Activated gamma-delta T cell treated with anti-CD3 and anti-CD28 coated beads, Interleukin-2, amount 50 U/mL, for 16 hours (primary cell): Measurements from ENCODE around the gene CLDN2.
"Not testable (repeated sequence)": the region's sequence is repeated elsewhere in the genome, so short reads cannot be mapped to it uniquely, and the experiment has no call there.

Experiments
- DNase-seq: peaks from one replicate; pipeline ENCODE4 v3.0.0-alpha.2; 2020; ENCODE audit warnings: low read depth

CLDN2 gene, protein sequence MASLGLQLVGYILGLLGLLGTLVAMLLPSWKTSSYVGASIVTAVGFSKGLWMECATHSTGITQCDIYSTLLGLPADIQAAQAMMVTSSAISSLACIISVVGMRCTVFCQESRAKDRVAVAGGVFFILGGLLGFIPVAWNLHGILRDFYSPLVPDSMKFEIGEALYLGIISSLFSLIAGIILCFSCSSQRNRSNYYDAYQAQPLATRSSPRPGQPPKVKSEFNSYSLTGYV

DNA sequence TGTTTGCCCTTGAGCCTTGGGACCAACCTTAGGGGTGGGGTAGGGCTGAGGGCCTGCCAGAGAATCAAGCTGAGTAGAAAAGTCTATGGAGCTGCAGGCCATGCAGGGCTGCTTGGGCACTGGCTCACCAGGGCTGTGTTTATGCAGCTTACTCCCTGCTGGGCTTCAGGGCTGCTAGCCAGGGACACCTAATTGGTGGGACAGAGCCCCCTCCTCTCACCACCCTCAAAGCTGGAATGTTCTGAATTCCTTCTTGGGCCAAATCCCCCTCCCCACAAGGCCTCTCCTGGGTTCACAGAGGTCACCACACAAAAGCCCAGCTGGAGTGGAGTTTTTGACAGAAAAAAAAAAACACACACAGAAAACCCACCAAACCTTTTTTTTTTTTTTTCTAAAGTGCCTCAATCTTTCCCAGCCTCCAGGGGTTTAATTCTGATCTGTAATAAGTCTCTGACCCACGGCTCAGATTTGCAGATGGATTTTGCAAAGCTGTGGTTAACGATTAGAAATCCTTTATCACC lies at the start of gene CLDN2:
TSS of gene CLDN2 (plus strand) at position 471 of the 521 bp plus-strand sequence. CDS start 7,827 bp downstream, outside the sequence.
- DNase-seq: no peak

DNA sequence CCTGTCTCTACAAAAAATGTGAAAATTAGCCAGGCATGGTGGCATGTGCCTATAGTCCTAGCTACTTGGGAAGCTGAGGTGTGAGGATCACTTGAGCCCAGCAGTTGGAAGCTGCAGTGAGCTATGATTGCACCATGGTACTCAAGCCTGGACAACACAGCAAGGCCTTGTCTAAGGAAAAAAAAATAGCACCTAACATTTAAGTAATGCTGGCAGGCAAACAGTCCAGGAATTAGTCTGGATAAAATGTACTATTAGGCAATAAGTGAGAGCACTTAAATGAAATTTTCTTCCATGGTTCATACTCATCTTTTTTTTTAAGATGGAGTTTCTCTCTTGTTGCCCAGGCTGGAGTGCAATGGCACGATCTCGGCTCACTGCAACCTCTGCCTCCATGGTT lies 47.4 kb upstream of the CLDN2 start:
- not testable (repeated sequence) for DNase-seq

DNA sequence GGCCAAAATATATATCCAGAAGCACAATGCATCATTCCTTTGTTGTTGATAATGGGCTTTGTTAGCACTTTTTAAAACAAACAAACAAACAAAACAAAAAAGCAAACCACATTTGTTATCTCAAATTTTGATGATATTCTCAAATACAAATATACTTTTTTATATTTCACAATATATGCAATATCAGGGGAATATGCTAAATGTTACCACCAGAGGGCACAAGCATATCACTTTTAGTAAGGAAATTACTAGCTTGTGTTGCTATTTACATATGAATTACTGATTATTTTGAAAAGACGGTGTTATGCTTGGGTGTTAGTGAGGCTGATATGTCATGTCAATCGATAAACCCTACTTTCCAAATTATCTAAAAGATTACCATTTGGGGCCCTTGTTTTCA lies 46.1 kb upstream of the CLDN2 start:
- no peak for DNase-seq

DNA sequence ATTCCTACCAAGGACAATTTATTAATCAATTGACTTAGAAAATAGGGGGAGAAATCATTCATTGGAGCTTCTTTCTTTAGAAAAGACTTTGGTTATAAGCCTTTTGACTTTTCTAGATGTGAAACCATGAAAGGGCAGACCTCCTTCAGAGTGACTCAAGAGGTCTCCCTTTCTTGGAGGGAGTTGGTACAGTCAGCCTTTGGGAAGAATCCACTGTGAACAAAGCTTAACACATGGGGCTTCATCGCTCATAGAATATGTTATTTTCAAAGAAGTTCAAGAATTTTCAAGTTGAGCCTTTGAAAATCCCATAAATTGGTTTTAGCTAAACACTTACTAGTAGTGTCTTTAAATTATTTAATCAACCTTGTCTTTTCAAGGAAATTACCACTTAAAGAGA lies 45.1 kb upstream of the CLDN2 start:
- DNase-seq: no peak

DNA sequence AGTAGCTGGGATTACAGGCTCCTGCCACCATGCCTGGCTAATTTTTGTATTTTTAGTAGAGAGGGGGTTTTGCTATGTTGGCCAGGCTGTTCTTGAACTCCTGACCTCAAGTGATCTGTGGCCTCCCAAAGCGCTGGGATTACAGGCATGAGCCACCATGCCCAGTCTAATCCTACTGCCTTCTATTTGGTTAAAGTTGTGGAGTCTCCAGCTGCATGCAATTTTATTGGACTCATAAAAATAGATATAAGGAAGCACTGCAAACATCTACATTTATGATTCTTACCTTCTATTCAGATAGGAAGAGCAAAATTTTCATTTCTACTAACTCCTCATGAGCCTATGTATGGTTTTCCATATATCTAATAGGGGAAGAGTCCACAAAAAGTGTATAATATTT lies 30.7 kb upstream of the CLDN2 start:
- no peak for DNase-seq

DNA sequence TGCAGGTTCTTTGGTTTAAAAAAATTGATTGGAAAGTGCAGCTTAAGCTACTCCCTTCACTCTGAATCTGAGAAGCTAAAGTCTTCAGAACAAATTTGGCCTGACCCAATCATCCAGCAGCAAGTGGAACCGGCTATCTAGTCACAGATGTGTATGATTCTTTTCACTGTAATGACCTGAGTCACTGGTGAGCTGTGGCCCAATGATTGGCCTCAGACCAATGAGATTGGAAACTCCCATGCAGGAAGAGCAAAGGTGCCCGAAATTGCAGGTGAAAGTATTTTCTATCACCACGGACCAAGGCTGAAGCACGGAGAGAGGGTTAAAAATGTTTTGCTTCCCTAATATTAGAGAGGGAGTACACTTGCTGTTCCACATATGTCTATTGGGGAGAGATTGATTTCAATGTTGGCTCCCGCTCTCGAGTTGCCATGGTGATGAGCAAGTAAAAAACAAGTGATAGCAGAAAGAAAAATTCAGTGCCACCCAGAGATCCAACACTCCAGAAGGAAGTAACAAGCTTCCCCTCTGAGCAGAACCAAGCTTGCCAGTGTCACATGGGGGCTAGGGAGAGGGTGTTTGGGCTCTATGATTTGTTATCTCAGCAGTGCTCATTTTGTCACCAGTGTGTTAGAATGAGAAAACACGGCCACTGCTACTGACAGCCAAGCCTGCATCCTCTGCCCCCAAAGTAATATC lies 28.3 kb upstream of the CLDN2 start:
- no peak for DNase-seq

DNA sequence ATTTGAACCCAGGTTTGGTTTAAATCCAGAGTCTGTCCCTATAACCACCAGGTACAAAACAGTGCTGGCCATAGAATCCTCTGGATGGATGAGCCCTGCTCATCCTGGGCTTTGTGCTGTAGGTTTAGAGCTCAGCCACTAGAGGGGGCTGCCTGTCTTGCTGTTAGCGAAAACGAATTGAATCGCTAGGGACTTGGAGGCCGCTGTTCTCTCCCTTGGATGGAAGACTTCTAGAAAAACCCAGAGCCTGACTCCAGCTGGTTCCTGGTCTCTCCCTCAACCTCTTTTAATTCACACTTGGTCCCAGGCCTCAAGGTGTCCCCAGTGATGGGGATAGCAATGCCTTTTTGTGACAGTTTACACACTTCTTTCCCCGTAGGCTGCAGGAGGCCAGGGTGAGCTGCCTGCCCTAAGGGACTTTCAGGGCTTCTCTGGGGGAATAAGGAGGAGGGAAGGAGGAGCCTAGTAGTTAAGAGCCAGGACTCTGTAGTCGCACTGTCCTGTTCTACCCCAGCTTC lies 25.8 kb upstream of the CLDN2 start:
- no peak for DNase-seq

DNA sequence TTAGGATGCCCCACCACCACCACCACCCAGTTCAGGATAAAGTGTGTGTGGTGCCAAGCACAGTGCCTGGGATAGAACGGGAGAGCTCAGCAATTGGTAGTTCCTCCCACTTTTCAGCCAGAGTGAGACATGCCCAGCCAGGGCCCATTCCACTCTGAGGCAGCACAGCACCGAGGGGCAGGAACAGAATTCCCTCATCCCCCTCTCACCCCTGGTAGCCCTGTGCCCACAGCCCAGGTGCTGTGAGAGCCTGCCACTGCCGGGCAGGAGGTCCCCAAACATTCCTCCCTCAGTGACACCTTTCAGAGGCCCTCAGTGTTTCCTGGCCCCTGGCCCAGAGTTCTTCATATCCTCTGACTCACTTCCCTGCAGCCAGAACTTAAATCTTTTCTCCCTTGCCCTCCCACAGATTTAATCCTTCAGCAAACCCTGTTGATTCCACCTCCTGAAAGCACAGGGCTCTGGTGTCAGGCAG lies 25.2 kb upstream of the CLDN2 start:
- no peak for DNase-seq

DNA sequence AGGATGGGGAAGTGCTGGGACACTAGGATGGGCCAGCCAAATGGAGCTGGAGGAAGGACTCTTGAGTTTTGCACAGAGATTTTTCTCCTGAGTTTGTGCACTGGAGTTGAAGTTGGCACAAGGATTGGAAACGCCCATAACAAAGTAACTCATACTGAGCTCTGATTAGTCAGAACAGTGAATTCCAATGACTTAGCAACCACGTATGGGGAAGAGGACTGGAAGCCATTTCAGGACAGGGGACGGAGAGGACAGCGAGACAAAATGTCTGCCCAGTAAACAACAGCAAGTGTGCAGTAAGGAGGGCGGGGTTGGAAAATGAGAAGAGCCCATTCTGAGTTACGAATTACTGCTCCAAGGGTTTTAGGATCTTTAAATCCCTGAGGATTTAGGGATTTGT lies 22.9 kb upstream of the CLDN2 start:
- DNase-seq: no peak

DNA sequence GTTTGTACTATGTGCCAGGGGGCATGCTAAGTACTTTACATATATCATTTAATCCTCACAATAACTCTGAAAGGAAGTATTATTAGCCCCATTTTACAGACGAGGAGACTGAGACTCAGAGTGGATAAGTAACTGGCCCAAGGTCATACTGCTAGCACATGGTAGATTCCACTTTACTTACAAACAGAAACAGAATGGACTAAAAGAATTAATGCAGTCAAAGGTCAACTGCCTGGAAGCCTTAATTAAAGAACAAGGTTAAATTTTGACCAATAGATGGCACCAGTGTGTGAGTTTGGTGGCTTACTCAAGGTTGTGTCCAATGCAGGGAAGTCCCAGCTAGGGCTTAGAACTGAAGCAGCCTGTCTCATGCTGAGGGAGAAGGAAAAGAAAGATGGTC lies 21.7 kb upstream of the CLDN2 start:
- no peak for DNase-seq

DNA sequence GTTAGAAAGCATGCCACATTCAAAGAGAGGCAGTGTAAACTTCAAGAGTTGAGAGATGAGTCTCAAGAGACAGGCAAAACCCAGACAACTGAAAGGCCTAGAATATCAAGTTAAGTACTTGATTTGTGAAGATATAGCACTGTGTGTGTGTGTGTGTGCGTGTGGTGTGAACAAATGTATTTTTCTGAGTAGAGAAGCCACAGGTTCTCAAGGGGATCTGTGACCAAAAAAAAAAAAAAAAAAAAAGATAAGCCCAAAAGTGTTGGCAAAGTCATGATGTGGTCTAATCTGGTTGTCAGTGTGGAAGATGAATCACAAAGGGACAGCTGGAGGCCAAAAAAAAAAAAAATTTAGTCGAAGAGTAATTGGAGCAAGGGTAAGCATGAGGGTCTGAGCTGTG lies 20.9 kb upstream of the CLDN2 start:
- DNase-seq: no peak

DNA sequence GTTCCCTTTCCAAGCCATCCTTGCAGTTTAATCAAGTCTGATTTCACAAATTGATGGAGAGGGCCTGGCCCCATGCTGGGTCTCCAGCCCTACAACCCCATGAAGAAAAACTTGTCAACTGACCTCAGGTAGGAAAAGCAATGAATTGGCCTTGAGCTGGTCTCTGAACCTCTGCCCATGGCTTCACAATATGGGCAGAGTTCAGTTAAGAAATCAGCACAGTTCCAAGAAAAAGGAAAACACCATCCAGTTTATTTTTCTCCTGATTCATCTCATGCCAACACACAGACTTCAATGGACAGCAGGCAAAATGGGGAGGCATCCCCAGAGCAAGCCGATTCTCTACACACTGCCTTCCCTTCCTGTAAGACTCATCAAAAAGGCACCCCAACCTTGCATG lies 20.4 kb upstream of the CLDN2 start:
- DNase-seq: no peak

DNA sequence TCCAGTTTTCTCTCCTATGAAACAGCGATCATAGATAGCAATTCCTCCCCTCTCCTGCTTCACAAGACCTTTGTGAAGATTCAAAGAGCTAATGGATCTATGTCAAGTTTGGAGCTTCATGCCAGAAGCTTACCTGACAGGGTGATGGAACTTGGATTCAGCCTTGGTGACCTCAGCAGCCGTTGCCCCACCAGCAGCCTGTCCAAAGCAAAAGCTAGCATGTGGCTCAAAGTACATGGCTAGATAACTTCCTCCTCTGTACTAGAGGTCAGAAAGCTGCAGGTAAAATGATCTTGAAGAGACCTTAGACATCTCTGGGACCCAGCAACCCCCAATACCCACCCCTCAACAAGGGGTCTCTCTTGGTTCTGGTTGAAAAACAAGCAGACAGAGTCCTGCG lies 18.9 kb upstream of the CLDN2 start:
- DNase-seq: no peak

DNA sequence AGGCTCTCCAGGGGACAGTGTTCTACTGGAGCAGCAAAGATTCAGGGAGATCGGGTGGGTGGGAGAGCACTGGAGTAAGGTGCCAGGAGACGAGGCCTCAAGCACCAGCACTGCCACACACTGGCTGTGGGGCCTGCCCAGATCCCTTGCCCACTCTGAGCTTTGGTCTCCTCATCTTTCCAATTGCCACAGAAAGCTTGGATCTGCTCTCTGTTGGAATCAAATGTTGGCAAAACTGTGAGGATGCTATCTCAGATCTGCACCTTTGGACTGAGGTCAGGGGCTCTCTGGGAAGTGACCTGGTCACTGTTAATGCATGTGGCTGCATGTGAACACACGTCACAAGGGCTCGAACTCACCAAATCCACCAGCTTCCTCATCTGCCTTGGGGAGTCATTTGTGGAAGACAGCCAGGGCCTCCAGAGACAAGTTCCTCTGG lies 18.4 kb upstream of the CLDN2 start:
- DNase-seq: no peak

DNA sequence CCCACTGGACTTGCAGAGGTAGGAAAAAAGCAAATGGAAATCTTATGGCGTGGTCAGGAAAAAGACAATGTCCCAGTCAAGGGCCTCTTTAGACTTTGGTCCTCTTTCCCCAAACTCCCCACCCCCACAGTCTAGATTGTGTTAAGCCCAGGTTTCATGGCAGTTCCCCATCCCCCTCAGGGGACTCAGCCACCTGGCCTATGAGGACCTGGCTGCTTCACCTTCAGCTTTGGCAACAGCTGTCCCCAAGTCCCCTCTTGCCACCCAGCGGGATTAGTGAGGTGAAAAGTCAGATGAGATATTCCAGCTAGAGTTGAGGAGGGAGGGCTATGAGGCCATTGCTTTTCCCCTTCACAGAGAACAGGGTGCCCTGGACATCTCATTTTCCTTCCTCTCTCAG lies 17.5 kb upstream of the CLDN2 start:
- no peak for DNase-seq

DNA sequence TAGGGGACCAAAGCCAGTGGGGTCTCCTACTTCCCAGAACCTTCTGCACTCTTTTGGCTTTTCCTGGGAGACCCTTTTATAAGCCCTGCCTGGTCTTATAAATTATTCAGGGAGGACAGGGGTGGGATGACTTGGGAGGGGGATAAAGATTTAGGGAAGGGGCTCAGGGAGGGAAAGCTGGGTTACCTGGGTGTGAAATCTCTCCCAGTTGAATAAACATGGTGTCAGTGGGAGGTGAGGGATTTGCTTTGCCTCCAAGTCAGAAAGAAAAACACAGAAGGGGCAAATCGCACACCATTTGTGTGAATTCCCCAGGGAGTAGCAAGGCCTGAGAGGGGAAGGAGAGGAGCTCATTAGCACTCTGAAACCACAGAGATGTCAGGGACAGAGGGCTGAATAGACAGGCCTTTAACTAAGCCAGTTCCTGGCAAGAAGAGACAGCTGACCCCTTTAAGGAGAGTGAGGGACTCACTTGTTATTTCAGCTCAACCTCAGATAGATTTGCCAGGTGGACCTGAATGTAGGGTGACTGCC lies 16.8 kb upstream of the CLDN2 start, which contains the start of gene RIPPLY1:
TSS of gene RIPPLY1 (minus strand) at position 51 of the 534 bp plus-strand sequence. CDS start 54 bp downstream, outside the sequence.
- no peak for DNase-seq

DNA sequence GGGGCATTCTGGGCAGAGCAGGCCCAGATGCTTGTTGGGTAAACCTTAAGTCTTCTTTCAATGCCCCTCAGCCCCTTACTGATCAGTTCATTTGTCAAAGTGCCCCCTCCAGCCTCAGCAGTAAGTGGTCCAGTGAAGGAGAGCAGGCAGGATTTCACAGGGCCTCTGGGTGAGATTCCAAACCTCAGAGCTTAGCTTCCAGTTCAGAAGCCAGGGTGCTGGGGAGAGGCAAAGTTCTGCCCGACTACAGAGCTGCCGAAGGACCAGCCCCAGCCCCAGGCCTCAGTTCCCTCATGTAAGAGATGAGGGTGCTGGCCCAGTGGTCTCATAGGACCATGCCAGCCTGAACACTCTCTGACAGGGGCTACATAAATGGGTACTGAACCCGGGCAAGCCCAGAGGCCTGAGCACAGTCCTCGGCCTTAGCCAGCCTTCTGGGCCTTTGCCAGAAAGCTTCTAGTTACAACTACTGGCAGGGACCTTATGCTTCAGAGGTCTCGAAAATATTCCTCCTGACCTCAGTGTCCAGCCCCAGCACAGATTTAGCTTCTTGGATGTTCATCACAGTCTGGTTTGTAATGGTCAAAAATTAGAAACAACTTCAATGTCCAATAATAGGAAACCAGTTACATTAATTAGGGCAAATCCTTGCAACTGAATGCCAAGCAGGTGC lies 16.2 kb upstream of the CLDN2 start:
- DNase-seq: no peak

DNA sequence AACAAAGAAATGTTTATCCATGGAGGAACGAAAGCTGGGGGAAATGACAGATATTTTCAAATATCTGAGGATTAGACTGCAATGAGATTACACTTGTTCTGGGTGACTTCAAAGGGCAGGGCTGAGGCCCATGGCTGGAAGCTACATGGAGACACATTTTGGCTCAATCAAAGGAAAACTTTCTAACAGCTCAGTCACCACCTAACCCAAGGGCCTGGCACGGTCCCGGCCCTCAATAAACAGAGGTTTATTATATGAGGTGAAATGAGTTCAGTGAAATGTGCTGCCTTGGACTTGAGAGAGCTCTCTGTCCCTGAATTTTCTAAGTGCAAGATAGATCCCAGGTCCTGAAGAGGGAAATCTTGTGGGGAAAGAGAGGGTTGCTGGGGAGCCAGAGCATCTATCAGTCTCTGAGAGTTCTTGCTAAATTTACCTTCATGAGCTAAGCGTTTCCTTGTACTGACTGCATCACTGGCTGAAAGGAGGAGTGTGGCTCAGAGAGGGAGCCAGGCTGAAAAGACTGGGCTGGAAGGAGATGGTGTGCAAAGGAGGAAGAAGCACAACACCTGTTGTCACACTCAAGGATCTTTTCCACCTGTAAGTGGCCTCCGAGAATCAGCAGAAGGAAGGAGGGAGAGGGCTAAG lies 15.0 kb upstream of the CLDN2 start:
- DNase-seq: no peak

DNA sequence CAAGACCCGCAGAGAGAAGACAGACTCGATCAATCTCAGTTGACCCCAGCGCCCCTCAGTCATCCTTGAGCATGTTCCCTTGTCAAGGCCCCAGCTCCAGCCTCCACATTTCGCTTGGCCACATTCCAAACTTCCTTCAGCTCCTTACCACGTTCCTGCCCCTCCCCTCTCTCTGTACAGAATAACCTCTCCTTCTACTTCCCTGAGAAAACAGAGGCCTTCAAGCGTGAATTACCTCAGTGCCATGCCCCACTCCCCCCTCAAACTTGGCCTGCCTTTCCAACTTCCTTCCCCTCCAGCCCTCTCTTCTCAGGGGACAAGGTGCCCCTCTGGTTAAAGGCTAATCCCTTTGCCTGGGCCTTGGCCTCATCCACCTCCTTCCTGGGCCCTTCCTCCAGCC lies 13.8 kb upstream of the CLDN2 start:
- DNase-seq: no peak

DNA sequence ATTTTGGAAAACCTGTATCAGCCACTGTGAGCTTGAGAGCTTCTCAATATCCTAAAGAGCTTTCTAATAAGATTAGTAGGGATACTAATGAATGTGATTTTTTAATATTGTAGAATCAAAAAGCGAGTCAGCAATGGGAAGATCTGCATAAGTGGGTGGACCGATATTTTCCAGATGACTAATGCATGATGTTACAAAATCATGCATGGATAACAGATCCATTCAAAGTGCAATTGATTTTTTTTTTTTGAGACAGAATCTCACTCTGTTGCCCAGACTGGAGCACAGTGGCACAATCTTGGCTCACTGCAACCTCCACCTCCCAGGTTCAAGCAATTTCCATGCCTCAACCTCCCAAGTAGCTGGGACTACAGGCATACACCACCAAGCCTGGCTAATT lies 7.3 kb upstream of the CLDN2 start:
- DNase-seq: no peak

DNA sequence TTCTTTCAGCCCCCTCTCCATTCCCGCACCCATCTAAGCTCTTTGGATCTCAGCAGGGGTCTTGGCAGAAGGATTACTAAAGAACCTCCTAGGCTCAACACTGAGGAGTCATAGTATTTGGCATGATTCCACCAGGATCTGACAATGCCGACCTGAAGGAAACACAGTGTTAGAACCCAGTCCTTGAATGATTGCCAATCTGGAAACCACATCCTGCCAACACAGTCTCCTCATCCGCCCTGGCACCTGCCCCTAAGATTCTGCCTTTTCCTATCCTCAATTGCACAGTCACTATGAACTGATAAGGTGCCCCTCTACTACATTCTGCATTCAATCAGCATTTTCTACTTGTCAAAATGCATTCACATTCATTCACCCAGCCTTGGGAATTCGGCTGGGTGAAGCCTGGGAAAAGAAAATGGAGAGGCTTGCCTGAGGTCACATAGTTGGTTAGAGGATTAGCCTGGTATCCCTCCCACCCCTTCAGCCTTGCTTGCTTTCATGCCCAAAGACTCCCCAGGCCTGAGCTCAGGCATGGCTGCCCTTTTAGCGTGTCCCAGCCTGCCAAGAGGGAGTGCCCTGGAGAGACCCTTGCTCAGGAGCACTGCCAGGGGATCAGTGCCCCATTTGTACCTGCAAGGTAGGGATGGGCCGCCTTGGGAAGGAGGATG lies 2.2 kb upstream of the CLDN2 start:
- DNase-seq: no peak
